ENCODE data around the gene WSCD2. TPM values are rescaled to one million over a fixed set of nuclear protein-coding genes. Genes with fewer than 3 reads are reported as not detected.

Gene WSCD2
- total RNA-seq, 6 experiments from 2014 or later, result not detected

DNA sequence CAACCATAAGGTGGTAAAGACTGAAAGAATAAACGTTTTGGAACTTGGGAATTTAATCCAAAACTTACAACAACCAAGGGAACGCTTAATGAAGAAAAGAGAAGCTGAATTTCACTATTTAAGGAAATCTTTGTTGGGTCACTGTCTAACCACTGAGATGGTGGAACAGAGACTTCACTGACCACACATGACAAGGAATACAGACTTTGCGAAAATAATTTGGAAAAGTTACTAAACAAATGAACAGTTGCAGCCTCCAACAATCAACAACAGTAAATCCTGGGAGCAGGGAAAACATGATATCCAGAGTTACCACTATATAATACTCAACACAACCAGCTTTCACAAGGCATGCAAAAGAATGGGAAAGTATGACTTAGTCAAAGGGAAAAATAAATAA, 131.0 kb downstream of the WSCD2 start:
- H3K4me1 Mint-ChIP-seq (ENCODE audit: low read depth), result no peaks in the 10 kb centered on the region
- H3K27ac Mint-ChIP-seq, result no peak overlapping the region
- H3K4me3 Mint-ChIP-seq, result no peak overlapping the region
- DNase-seq, result no peak
- H3K36me3 Mint-ChIP-seq (ENCODE audit: low read depth), result peaks cover 17% of the 10 kb centered on the region; the same call in 1 of the 2 replicates
- H3K9me3 Mint-ChIP-seq, result peaks cover 51% of the 10 kb centered on the region
- no peaks in the 10 kb centered on the region for H3K27me3 Mint-ChIP-seq (ENCODE audit: insufficient read depth)
- TF ChIP-seq, protein P1, sequence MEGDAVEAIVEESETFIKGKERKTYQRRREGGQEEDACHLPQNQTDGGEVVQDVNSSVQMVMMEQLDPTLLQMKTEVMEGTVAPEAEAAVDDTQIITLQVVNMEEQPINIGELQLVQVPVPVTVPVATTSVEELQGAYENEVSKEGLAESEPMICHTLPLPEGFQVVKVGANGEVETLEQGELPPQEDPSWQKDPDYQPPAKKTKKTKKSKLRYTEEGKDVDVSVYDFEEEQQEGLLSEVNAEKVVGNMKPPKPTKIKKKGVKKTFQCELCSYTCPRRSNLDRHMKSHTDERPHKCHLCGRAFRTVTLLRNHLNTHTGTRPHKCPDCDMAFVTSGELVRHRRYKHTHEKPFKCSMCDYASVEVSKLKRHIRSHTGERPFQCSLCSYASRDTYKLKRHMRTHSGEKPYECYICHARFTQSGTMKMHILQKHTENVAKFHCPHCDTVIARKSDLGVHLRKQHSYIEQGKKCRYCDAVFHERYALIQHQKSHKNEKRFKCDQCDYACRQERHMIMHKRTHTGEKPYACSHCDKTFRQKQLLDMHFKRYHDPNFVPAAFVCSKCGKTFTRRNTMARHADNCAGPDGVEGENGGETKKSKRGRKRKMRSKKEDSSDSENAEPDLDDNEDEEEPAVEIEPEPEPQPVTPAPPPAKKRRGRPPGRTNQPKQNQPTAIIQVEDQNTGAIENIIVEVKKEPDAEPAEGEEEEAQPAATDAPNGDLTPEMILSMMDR (IDR thresholded peaks at IDR 0.05), result no peak

DNA sequence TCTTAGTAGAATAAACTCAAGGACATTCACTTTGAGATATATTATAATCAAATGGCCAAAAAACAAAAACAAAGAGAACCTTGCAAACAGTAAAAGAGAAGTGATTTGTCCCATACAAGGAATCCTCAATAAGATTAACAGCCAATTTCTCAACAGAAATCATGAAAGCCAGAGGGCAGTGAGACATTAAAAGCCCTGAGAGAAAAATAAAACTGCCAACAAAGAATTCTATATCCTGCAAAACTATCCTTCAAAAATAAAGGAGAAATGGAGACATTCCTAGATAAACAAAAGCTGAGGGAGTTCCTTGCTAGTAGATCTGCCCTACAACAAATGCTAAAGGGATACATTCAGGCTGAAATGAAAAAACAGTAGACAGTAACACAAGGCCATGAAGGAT, 131.9 kb downstream of the WSCD2 start:
- H3K9me3 Mint-ChIP-seq, result peaks cover 57% of the 10 kb centered on the region

DNA sequence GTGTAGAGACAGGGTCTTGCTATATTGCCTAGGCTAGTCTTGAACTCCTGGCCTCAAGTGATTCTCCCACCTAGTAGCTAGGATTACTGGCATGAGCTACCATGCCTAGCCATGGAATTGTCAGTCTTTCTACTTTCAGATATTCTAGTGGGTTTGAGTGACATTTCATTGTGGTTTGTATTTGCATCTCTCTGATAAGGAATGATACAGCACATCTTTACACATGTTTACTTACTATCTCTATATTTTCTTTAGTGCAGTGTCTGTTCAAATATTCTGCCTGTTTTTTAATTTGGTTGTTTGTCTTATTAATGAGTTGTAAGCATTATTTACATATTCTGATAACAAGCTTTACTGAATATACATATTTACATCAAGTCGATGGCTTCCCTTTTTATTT, 136.4 kb downstream of the WSCD2 start:
- no peak for DNase-seq
- peaks cover 7% of the 10 kb centered on the region; the same call in 1 of the 2 replicates for H3K36me3 Mint-ChIP-seq (ENCODE audit: low read depth)
- H3K27ac Mint-ChIP-seq, result no peak overlapping the region
- H3K4me3 Mint-ChIP-seq, result no peak overlapping the region
- H3K9me3 Mint-ChIP-seq, result peaks cover 45% of the 10 kb centered on the region
- TF ChIP-seq, protein P1 (IDR thresholded peaks at IDR 0.05), result no peak
- no peaks in the 10 kb centered on the region for H3K27me3 Mint-ChIP-seq (ENCODE audit: insufficient read depth)
- H3K4me1 Mint-ChIP-seq (ENCODE audit: low read depth), result no peaks in the 10 kb centered on the region

More for the DNA sequence above, 131.9 kb downstream of the WSCD2 start:
- H3K27ac Mint-ChIP-seq, result no peak overlapping the region
- no peak overlapping the region for H3K4me3 Mint-ChIP-seq
- H3K36me3 Mint-ChIP-seq (ENCODE audit: low read depth), result peaks cover 17% of the 10 kb centered on the region; the same call in 1 of the 2 replicates
- no peaks in the 10 kb centered on the region for H3K27me3 Mint-ChIP-seq (ENCODE audit: insufficient read depth)
- TF ChIP-seq, protein P1 (IDR thresholded peaks at IDR 0.05), result no peak
- no peak for DNase-seq
- H3K4me1 Mint-ChIP-seq (ENCODE audit: low read depth), result no peaks in the 10 kb centered on the region

DNA sequence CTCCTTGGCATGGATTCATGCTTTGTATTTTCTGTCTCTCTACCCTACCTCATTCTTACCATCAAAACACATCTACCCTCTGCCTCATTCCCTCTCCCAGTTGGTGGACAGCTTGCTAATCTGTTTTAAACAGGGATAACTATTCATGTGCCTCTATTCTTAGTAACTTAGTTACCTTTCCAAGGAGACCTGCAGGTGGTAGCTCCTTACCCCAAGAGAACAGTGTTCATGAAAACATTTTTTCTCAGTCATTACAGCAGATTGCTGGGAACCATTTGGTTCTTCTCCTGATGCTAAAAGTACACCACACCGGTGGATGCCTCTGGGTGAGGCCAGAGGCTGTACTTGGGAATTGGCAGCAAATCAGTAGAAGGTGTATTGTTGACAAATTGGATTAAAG, 137.0 kb downstream of the WSCD2 start:
- Mint-ChIP-seq H3K4me1 (ENCODE audit: low read depth) (no peaks in the 10 kb centered on the region), H3K27me3 (ENCODE audit: insufficient read depth) (no peaks in the 10 kb centered on the region; the same call in 1 of the 2 replicates), H3K9me3 (peaks cover 42% of the 10 kb centered on the region), H3K27ac (no peak overlapping the region), H3K36me3 (ENCODE audit: low read depth) (0 out of 2 replicates have a peak, but pooled peaks cover 4% of the 10 kb centered on the region), H3K4me3 (no peak overlapping the region)
- no peak for DNase-seq
- TF ChIP-seq, protein P1 (IDR thresholded peaks at IDR 0.05), result no peak

DNA sequence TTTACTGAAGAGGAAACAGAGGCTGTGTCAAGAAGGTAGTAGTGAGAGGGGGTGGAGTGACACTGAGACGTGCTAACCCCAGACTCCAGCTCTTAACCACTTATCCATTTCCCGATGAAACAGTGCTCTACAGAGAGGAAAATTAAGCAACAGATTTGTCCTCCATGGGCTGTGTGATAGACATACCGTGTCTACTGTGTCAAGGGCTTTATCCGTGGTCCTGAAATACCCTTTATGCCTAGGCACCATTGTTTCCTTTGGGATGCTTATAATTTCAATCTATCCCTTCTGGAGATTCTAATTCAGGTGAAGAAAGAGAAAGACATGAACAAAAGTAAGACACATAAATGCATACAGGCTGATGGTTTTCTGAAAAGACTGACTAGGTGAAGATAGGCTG, 138.4 kb downstream of the WSCD2 start:
- Mint-ChIP-seq H3K4me1 (ENCODE audit: low read depth) (no peaks in the 10 kb centered on the region), H3K9me3 (peaks cover 35% of the 10 kb centered on the region), H3K4me3 (no peak overlapping the region), H3K36me3 (ENCODE audit: low read depth) (0 out of 2 replicates have a peak, but pooled peaks cover 3% of the 10 kb centered on the region), H3K27ac (no peak overlapping the region), H3K27me3 (ENCODE audit: insufficient read depth) (no peaks in the 10 kb centered on the region; the same call in 1 of the 2 replicates)
- no peak for DNase-seq
- TF ChIP-seq, protein P1 (IDR thresholded peaks at IDR 0.05), result no peak

DNA sequence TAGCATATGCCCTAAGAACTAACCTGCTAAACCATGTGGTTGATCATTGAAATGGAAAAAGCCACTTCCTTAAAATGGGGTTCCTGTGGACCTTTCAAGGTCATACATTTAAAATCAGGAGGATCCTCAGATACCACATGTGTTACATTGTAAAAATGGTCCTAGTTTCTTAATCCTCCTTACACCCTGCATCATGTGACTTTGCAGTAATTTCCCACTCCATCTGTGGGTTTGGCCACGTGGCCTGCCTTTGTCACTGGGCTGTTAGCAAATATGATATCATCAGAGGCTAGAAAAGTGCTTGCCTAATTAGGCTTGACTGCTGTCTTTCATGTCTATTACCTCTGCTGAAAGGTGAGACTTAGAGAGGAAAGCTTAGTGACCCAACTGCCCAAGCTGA, 139.3 kb downstream of the WSCD2 start:
- no peak for DNase-seq
- TF ChIP-seq, protein P1 (IDR thresholded peaks at IDR 0.05), result no peak
- H3K27ac Mint-ChIP-seq, result no peak overlapping the region
- H3K9me3 Mint-ChIP-seq, result peaks cover 35% of the 10 kb centered on the region
- no peaks in the 10 kb centered on the region for H3K4me1 Mint-ChIP-seq (ENCODE audit: low read depth)
- H3K36me3 Mint-ChIP-seq (ENCODE audit: low read depth), result no peaks in the 10 kb centered on the region
- no peak overlapping the region for H3K4me3 Mint-ChIP-seq
- H3K27me3 Mint-ChIP-seq (ENCODE audit: insufficient read depth), result no peaks in the 10 kb centered on the region; the same call in 1 of the 2 replicates
